WTC11 (cell line): ENCODE measurements around the gene SPIRE1. TPM values are rescaled to one million over a fixed set of nuclear protein-coding genes. Genes with fewer than 3 reads are reported as not detected.

Experiments used
- ATAC-seq: fragments of 200-7000 bp; cut with Tn5 transposase; 2 replicates; pipeline ENCODE4 v1.10.0; 2021; ENCODE audit warnings: mild to moderate bottlenecking, moderate library complexity
- CTCF ChIA-PET: fragments of 300-600 bp; sonication (Branson Sonifier 250); formaldehyde crosslinking; loops from one replicate; lab custom pipeline; 2021; ENCODE audit warnings: antibody characterized with exemption; lab: Charles Lee
- POLR2A ChIA-PET: fragments of 350-600 bp; sonication (Branson Sonifier 250); formaldehyde crosslinking; loops from one replicate; lab custom pipeline; 2021; ENCODE audit warnings: antibody characterized with exemption; lab: Charles Lee
- DNase-seq: peaks from one replicate; pipeline ENCODE4 v3.0.0; 2021; ENCODE audit warnings: low spot score
- H3K27ac Mint-ChIP-seq: 2 replicates; pipeline ENCODE4 v1.8.0; 2021; ENCODE audit warnings: mixed read lengths
- H3K27me3 Mint-ChIP-seq: 2 replicates; pipeline ENCODE4 v1.8.0; 2021; ENCODE audit warnings: low read depth, mild to moderate bottlenecking, moderate library complexity, mixed read lengths
- H3K36me3 Mint-ChIP-seq: 2 replicates; pipeline ENCODE4 v1.8.0; 2021; ENCODE audit warnings: mixed read lengths
- H3K4me1 Mint-ChIP-seq: 2 replicates; pipeline ENCODE4 v1.8.0; 2022; ENCODE audit warnings: mixed read lengths
- H3K4me3 Mint-ChIP-seq: 2 replicates; pipeline ENCODE4 v1.8.0; 2021; ENCODE audit warnings: mild to moderate bottlenecking, moderate library complexity, mixed read lengths
- H3K9me3 Mint-ChIP-seq: 2 replicates; pipeline ENCODE4 v1.8.0; 2021; ENCODE audit warnings: mixed read lengths
- ATF3 ChIP-seq: sonication (generic); formaldehyde crosslinking; conservative IDR thresholded peaks from 2 replicates; pipeline ENCODE4 v1.8.1; 2022; ENCODE audit warnings: mild to moderate bottlenecking, missing genetic modification reagents
- CDX4 ChIP-seq: fragments of 250-450 bp; sonication (Bioruptor Pico); IDR thresholded peaks from 2 replicates; pipeline ENCODE4 v1.9.0; 2021; ENCODE audit warnings: moderate library complexity, mild to moderate bottlenecking, inconsistent platforms, borderline replicate concordance
- CREM ChIP-seq: sonication (generic); formaldehyde crosslinking; IDR thresholded peaks from 2 replicates; pipeline ENCODE4 v1.8.1; 2022; ENCODE audit warnings: mild to moderate bottlenecking, missing genetic modification reagents, moderate library complexity
- GABPB1 ChIP-seq: sonication (generic); formaldehyde crosslinking; IDR thresholded peaks from 2 replicates; pipeline ENCODE4 v1.8.1; 2023; ENCODE audit warnings: mild to moderate bottlenecking, missing genetic modification reagents
- IRF2 ChIP-seq: sonication (generic); formaldehyde crosslinking; IDR thresholded peaks from 2 replicates; pipeline ENCODE4 v1.8.0; 2022; ENCODE audit warnings: low read depth, missing genetic modification reagents, borderline replicate concordance
- JUN ChIP-seq: sonication (generic); formaldehyde crosslinking; IDR thresholded peaks from 2 replicates; pipeline ENCODE4 v1.8.0; 2023; ENCODE audit warnings: mild to moderate bottlenecking, missing genetic modification reagents
- MXD4 ChIP-seq: fragments of 250-450 bp; sonication (Bioruptor Pico); IDR thresholded peaks from 2 replicates; pipeline ENCODE4 v1.8.0; 2021; ENCODE audit warnings: mild to moderate bottlenecking, moderate library complexity, borderline replicate concordance
- NFATC4 ChIP-seq: fragments of 250-450 bp; sonication (Bioruptor Pico); IDR thresholded peaks from 2 replicates; pipeline ENCODE4 v1.9.0; 2021; ENCODE audit warnings: mild to moderate bottlenecking
- NFYB ChIP-seq: sonication (generic); formaldehyde crosslinking; conservative IDR thresholded peaks from 2 replicates; pipeline ENCODE4 v1.8.0; 2022; ENCODE audit warnings: low read depth, missing genetic modification reagents
- NR3C1 ChIP-seq: sonication (generic); formaldehyde crosslinking; conservative IDR thresholded peaks from 2 replicates; pipeline ENCODE4 v1.8.1; 2023; ENCODE audit warnings: low read depth, mild to moderate bottlenecking, missing genetic modification reagents
- OVOL2 ChIP-seq: fragments of 250-450 bp; sonication (Bioruptor Pico); IDR thresholded peaks from 2 replicates; pipeline ENCODE4 v1.9.0; 2021; ENCODE audit warnings: mild to moderate bottlenecking, borderline replicate concordance
- RELA ChIP-seq: sonication (generic); formaldehyde crosslinking; IDR thresholded peaks from 2 replicates; pipeline ENCODE4 v1.8.1; 2022; ENCODE audit warnings: missing genetic modification reagents, mild to moderate bottlenecking, borderline replicate concordance
- SMAD3 ChIP-seq: sonication (generic); formaldehyde crosslinking; IDR thresholded peaks from 2 replicates; pipeline ENCODE4 v1.8.0; 2022; ENCODE audit warnings: missing genetic modification reagents, mild to moderate bottlenecking, borderline replicate concordance
- SOX15 ChIP-seq: fragments of 250-450 bp; sonication (Bioruptor Pico); IDR thresholded peaks from 2 replicates; pipeline ENCODE4 v1.9.0; 2021; ENCODE audit warnings: mild to moderate bottlenecking
- SP1 ChIP-seq: sonication (generic); formaldehyde crosslinking; conservative IDR thresholded peaks from 2 replicates; pipeline ENCODE4 v1.8.1; 2022; ENCODE audit warnings: missing genetic modification reagents
- TCF7 ChIP-seq: sonication (generic); formaldehyde crosslinking; IDR thresholded peaks from 2 replicates; pipeline ENCODE4 v1.8.0; 2022; ENCODE audit warnings: mild to moderate bottlenecking, low read depth, missing genetic modification reagents, moderate library complexity
- TP53 ChIP-seq: sonication (generic); formaldehyde crosslinking; IDR thresholded peaks from 2 replicates; pipeline ENCODE4 v1.8.1; 2023; ENCODE audit warnings: mild to moderate bottlenecking, missing genetic modification reagents
- ZNF138 ChIP-seq: sonication (generic); formaldehyde crosslinking; conservative IDR thresholded peaks from 2 replicates; pipeline ENCODE4 v1.8.1; 2022; ENCODE audit warnings: mild to moderate bottlenecking, moderate library complexity, missing genetic modification reagents
- ZNF263 ChIP-seq: sonication (generic); formaldehyde crosslinking; IDR thresholded peaks from 2 replicates; pipeline ENCODE4 v1.8.1; 2022; ENCODE audit warnings: low read depth, mild to moderate bottlenecking, moderate library complexity, missing genetic modification reagents
- total RNA-seq: library from RNA; stranded (reverse); gene quantifications from 3 replicates; pipeline ENCODE4 v1.2.3, GENCODE V29; 2021
- TF ChIP-seq, protein P1 (sequence below): sonication (generic); formaldehyde crosslinking; IDR thresholded peaks from 2 replicates; pipeline ENCODE4 v1.8.1; 2023; ENCODE audit warnings: mild to moderate bottlenecking, moderate library complexity, missing genetic modification reagents
- TF ChIP-seq, protein P2 (sequence below): sonication (generic); formaldehyde crosslinking; IDR thresholded peaks from 2 replicates; pipeline ENCODE4 v1.8.1; 2023; ENCODE audit warnings: mild to moderate bottlenecking, missing genetic modification reagents
- TF ChIP-seq, protein P3 (sequence below): fragments of 250-450 bp; sonication (Bioruptor Pico); IDR thresholded peaks from 2 replicates; pipeline ENCODE4 v2.1.2; 2022; ENCODE audit warnings: mild to moderate bottlenecking, moderate library complexity
- TF ChIP-seq, protein P4 (sequence below): fragments of 250-450 bp; sonication (Bioruptor Pico); IDR thresholded peaks from 2 replicates; pipeline ENCODE4 v1.9.0; 2021; ENCODE audit warnings: mild to moderate bottlenecking, borderline replicate concordance

Gene SPIRE1
- total RNA-seq, 1 experiment from 2014 or later = 19.3 TPM

DNA sequence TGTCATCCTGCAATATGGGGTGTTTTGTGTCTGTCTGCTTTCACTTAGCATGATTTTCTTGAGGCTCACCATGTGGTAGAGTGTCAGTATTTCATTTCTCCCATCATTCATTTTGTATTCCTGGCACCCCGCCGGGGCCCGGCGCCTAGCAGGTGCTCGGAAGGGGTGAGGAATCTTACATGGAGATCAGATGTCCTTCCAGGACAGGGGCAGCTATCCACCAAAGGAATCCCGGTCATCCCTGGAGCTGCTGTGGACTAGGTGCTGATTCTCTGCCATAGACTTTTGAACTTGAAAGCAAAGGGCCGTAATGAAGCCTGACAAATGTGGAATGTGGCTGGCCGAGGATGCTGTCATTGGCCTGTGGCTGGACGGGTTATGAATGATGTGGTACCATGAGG is 247.8 kb downstream of the SPIRE1 start (continued):
- TF ChIP-seq CREM (no peak), NFYB (CRISPR knock-in tag) (no peak), NR3C1 (CRISPR knock-in tag) (no peak)
- TF ChIP-seq, protein P1, sequence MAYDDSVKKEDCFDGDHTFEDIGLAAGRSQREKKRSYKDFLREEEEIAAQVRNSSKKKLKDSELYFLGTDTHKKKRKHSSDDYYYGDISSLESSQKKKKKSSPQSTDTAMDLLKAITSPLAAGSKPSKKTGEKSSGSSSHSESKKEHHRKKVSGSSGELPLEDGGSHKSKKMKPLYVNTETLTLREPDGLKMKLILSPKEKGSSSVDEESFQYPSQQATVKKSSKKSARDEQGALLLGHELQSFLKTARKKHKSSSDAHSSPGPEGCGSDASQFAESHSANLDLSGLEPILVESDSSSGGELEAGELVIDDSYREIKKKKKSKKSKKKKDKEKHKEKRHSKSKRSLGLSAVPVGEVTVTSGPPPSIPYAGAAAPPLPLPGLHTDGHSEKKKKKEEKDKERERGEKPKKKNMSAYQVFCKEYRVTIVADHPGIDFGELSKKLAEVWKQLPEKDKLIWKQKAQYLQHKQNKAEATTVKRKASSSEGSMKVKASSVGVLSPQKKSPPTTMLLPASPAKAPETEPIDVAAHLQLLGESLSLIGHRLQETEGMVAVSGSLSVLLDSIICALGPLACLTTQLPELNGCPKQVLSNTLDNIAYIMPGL (CRISPR knock-in tag) = no peak
- TF ChIP-seq, protein P2, sequence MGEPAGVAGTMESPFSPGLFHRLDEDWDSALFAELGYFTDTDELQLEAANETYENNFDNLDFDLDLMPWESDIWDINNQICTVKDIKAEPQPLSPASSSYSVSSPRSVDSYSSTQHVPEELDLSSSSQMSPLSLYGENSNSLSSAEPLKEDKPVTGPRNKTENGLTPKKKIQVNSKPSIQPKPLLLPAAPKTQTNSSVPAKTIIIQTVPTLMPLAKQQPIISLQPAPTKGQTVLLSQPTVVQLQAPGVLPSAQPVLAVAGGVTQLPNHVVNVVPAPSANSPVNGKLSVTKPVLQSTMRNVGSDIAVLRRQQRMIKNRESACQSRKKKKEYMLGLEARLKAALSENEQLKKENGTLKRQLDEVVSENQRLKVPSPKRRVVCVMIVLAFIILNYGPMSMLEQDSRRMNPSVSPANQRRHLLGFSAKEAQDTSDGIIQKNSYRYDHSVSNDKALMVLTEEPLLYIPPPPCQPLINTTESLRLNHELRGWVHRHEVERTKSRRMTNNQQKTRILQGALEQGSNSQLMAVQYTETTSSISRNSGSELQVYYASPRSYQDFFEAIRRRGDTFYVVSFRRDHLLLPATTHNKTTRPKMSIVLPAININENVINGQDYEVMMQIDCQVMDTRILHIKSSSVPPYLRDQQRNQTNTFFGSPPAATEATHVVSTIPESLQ = no peak
- TF ChIP-seq, protein P3, sequence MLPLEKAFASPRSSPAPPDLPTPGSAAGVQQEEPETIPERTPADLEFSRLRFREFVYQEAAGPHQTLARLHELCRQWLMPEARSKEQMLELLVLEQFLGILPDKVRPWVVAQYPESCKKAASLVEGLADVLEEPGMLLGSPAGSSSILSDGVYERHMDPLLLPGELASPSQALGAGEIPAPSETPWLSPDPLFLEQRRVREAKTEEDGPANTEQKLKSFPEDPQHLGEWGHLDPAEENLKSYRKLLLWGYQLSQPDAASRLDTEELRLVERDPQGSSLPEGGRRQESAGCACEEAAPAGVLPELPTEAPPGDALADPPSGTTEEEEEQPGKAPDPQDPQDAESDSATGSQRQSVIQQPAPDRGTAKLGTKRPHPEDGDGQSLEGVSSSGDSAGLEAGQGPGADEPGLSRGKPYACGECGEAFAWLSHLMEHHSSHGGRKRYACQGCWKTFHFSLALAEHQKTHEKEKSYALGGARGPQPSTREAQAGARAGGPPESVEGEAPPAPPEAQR = no peak

GRCh38 chr18:12409469-12409868 is 248.4 kb downstream of the SPIRE1 start:
- H3K9me3 Mint-ChIP-seq = no peaks in the 10 kb centered on the region
- H3K36me3 Mint-ChIP-seq = no peaks in the 10 kb centered on the region
- H3K4me1 Mint-ChIP-seq = peaks cover 20% of the 10 kb centered on the region
- ChIA-PET POLR2A (no interaction called here), CTCF (interaction anchor here (0.7 kb wide), 1 partner anchor 32 kb away, joined by 3 read pairs; no protein-coding TSS in a partner anchor)
- H3K27ac Mint-ChIP-seq = no peak overlapping the region
- DNase-seq (no peak), ATAC-seq (no peak)
- TF ChIP-seq ATF3 (no peak), MXD4 (CRISPR knock-in tag) (no peak), OVOL2 (no peak), SP1 (CRISPR knock-in tag) (no peak), NFATC4 (CRISPR knock-in tag) (no peak), IRF2 (no peak), ZNF263 (CRISPR knock-in tag) (no peak), ZNF138 (CRISPR knock-in tag) (no peak), TP53 (CRISPR knock-in tag) (no peak), SOX15 (no peak), GABPB1 (no peak), TCF7 (CRISPR knock-in tag) (no peak), RELA (CRISPR knock-in tag) (no peak), JUN (CRISPR knock-in tag) (no peak), CDX4 (CRISPR knock-in tag) (no peak), SMAD3 (CRISPR knock-in tag) (no peak)
- TF ChIP-seq, protein P1 (CRISPR knock-in tag) = no peak
- TF ChIP-seq, protein P4, sequence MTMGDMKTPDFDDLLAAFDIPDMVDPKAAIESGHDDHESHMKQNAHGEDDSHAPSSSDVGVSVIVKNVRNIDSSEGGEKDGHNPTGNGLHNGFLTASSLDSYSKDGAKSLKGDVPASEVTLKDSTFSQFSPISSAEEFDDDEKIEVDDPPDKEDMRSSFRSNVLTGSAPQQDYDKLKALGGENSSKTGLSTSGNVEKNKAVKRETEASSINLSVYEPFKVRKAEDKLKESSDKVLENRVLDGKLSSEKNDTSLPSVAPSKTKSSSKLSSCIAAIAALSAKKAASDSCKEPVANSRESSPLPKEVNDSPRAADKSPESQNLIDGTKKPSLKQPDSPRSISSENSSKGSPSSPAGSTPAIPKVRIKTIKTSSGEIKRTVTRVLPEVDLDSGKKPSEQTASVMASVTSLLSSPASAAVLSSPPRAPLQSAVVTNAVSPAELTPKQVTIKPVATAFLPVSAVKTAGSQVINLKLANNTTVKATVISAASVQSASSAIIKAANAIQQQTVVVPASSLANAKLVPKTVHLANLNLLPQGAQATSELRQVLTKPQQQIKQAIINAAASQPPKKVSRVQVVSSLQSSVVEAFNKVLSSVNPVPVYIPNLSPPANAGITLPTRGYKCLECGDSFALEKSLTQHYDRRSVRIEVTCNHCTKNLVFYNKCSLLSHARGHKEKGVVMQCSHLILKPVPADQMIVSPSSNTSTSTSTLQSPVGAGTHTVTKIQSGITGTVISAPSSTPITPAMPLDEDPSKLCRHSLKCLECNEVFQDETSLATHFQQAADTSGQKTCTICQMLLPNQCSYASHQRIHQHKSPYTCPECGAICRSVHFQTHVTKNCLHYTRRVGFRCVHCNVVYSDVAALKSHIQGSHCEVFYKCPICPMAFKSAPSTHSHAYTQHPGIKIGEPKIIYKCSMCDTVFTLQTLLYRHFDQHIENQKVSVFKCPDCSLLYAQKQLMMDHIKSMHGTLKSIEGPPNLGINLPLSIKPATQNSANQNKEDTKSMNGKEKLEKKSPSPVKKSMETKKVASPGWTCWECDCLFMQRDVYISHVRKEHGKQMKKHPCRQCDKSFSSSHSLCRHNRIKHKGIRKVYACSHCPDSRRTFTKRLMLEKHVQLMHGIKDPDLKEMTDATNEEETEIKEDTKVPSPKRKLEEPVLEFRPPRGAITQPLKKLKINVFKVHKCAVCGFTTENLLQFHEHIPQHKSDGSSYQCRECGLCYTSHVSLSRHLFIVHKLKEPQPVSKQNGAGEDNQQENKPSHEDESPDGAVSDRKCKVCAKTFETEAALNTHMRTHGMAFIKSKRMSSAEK (CRISPR knock-in tag) = no peak
- peaks cover 32% of the 10 kb centered on the region for H3K27me3 Mint-ChIP-seq
- H3K4me3 Mint-ChIP-seq = no peak overlapping the region
